D721Med (cell line): Measurements from ENCODE around the gene TRIM63.

Experiments
- DNase-seq: peaks from one replicate; pipeline ENCODE4 v3.0.0; 2011; ENCODE audit warnings: low spot score; ENCODE audit not compliant: insufficient read length
- FAIRE-seq: peaks from 2 replicates; lab custom pipeline; 2011; peaks lifted over from hg19 to GRCh38; lab: Jason Lieb, UNC
- CTCF ChIP-seq: IDR thresholded peaks from 2 replicates; pipeline ENCODE4 v1.5.1; 2012; ENCODE audit warnings: mild to moderate bottlenecking, control low read depth; ENCODE audit not compliant: insufficient read depth; ENCODE audit errors: missing control alignments

Gene TRIM63

DNA sequence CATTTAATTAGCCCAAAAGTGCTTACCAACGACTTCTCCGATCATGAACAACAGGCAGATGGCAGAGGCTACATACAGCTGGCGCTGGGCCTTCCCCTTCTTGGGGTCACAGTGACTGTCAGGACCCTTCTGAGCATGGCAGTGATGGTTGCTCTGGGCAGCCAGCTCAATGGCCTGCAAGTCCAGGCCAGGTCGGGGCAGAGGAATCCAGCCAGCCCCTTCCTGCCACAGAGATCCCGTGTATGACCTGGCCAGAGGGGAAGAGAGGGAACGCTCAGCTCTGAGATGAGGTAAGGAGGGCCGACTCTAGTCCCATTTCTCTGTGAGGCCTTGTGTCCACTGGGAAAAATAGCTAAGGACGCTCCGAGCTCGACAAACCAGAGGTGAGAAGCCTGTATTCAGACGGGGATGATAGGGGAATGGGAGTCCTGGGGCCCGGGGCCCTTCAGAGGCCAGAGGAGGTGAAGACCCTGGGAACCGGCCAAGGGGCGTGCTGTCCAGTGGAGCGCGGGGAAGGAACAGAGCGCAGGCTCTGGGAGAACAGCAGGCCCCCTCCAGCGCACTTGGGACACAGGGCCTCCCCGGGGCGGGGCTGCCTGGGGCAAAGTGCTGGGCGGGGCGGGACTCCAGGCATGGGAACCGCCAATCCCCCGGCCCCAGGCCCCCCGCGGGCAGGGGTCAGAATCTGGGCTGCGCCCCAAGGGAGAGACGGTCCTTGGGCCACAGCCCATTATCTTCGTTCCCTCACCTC is 22.3 kb downstream of the TRIM63 start:
- FAIRE-seq = no peak
- no peak for DNase-seq
- no peak for TF ChIP-seq CTCF

- TF ChIP-seq CTCF = no peak
- DNase-seq (no peak), FAIRE-seq (no peak)
These were observed 23.0 kb downstream of the TRIM63 start for GRCh38 chr1:26044414-26044813.

GRCh38 chr1:26043765-26044164 is 23.7 kb downstream of the TRIM63 start:
- DNase-seq (no peak), FAIRE-seq (no peak)
- TF ChIP-seq CTCF = no peak

DNA sequence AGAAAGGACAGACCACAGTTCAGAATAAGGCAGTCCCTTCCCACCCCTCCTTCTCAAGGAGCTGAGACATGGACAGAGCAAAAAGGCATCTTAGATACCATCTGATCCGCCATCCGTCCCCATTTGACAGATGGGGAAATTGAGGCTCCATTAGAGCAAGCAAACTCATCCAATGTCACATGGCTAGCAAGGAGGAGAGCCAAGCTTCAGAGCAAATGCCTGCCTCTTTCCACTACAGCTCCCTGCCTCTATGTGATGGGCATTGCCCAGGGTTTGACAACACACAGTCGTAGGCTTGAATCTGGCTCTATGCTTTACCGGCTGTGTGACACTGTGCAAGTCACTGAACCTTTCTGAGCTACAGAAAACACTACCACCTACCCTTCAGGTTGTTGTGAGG is 25.5 kb downstream of the TRIM63 start:
- FAIRE-seq = no peak

DNA sequence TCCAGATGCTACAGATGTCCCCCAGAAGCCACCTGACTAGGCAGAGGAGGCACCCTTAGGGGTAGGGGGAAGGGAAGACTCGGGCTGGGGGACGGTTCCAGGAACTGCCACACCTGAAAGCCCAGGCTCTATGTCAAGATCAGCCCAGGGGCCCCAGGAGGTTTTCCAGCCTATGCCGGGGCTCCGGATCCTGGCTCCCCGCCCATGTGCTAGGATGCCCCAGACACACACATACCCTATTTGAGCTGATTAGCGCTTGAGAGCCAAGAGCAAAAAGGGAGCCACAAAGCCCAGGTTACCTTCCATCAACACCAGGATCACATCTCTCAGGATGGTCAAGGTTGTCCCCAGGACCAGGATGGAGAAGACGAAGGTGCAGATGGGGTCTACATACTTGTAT is 26.0 kb downstream of the TRIM63 start:
- no peak for TF ChIP-seq CTCF
- DNase-seq = no peak
- no peak for FAIRE-seq

More for the DNA sequence above, 25.5 kb downstream of the TRIM63 start:
- DNase-seq = no peak
- TF ChIP-seq CTCF = no peak

- TF ChIP-seq CTCF = no peak
- FAIRE-seq (no peak), DNase-seq (no peak)
These were observed 28.5 kb downstream of the TRIM63 start for GRCh38 chr1:26038904-26039303.

DNA sequence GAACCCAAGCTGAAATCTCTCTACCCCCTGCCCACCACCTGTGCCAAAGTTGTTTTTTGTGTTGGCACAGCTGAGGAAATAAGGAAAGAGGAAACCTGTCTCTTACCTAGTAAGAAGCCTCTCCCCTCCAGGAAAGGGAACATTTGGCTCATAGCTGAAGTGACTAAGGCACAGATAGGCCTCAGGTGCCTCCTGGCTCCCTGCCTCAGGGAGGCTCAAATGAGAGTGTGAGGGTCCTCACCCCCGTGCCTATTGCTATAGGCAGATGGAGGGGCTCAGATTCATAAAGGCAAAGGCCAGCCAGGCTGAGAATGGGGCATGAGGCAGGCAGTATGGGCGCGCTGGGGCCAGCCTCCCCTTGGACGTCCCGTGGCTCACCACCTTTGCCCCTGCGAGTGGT is 29.0 kb downstream of the TRIM63 start:
- TF ChIP-seq CTCF = no peak
- FAIRE-seq = no peak
- no peak for DNase-seq
